Measurements from ENCODE around the gene NF2. TPM values are rescaled to one million over a fixed set of nuclear protein-coding genes. Genes with fewer than 3 reads are reported as not detected.

NF2 gene
- total and polyA plus RNA-seq, 8 donors = 5.8 to 37.6 (median 18.3) TPM

- intact Hi-C loops (cut with DNase I; ENCODE audit: low total_unique reads) = no loop called here
- Histone ChIP-seq H3K4me3 (no peak overlapping the region), H3K27me3 (no peaks in the 10 kb centered on the region), H3K27ac (no peak overlapping the region), H3K9me3 (no peaks in the 10 kb centered on the region), H3K4me1 (no peaks in the 10 kb centered on the region), H3K36me3 (peaks cover 0 to 70% (median 58%) of the 10 kb centered on the region in 4 donors)
- DNase-seq = no peak
- WGBS, 5 donors = 84 to 98% (median 87%) methylated on average over 4 of the region's 4 CpGs
- TF ChIP-seq CTCF (IDR thresholded peaks at IDR 0.05) (no peak), POLR2A (IDR thresholded peaks at IDR 0.05) (no peak), EP300 (IDR thresholded peaks at IDR 0.05) (no peak), POLR2AphosphoS5 (IDR thresholded peaks at IDR 0.05) (no peak)
Measured at GRCh38 chr22:29642694-29643093, 39.3 kb downstream of the NF2 start.

GRCh38 chr22:29647954-29648737, 44.7 kb downstream of the NF2 start:
- TF ChIP-seq CTCF (IDR thresholded peaks at IDR 0.05) = no peak
- no peak for DNase-seq
- Histone ChIP-seq H3K36me3 (peaks cover 0 to 66% (median 49%) of the 10 kb centered on the region in 4 donors), H3K9me3 (no peaks in the 10 kb centered on the region), H3K4me1 (no peaks in the 10 kb centered on the region), H3K27me3 (no peaks in the 10 kb centered on the region), H3K4me3 (no peak overlapping the region), H3K27ac (no peak overlapping the region)
- WGBS, 5 donors = 88 to 95% (median 91%) methylated on average over 6 of the region's 6 CpGs
- intact Hi-C loops (cut with DNase I; ENCODE audit: low total_unique reads) = no loop called here

- TF ChIP-seq EP300 (IDR thresholded peaks at IDR 0.05) (no peak), POLR2A (IDR thresholded peaks at IDR 0.05) (no peak), CTCF (IDR thresholded peaks at IDR 0.05) (no peak), POLR2AphosphoS5 (IDR thresholded peaks at IDR 0.05) (no peak)
- H3K4me3 ChIP-seq = no peak overlapping the region
- H3K9me3 ChIP-seq = no peaks in the 10 kb centered on the region
- H3K27me3 ChIP-seq = no peaks in the 10 kb centered on the region
- 82 to 87% (median 84%) methylated on average over 5 of the region's 5 CpGs for WGBS, 5 donors
- intact Hi-C loops (cut with DNase I; ENCODE audit: low total_unique reads) = no loop called here
- no peaks in the 10 kb centered on the region for H3K4me1 ChIP-seq
- H3K27ac ChIP-seq = no peak overlapping the region
- DNase-seq = no peak
- H3K36me3 ChIP-seq = peaks cover 0 to 71% (median 48%) of the 10 kb centered on the region in 4 donors
Measured at GRCh38 chr22:29650370-29650769, 46.9 kb downstream of the NF2 start.

- H3K27me3 ChIP-seq = no peaks in the 10 kb centered on the region
- no peak overlapping the region for H3K27ac ChIP-seq
- intact Hi-C loops (cut with DNase I; ENCODE audit: low total_unique reads) = no loop called here
- no peak for DNase-seq
- WGBS, 5 donors = 94 to 100% (median 100%) methylated on average over 1 of the region's 1 CpG
- H3K4me1 ChIP-seq = no peaks in the 10 kb centered on the region
- H3K36me3 ChIP-seq = peaks cover 0 to 74% (median 47%) of the 10 kb centered on the region in 4 donors
- no peaks in the 10 kb centered on the region for H3K9me3 ChIP-seq
- TF ChIP-seq POLR2A (IDR thresholded peaks at IDR 0.05) (no peak), EP300 (IDR thresholded peaks at IDR 0.05) (no peak)
- no peak overlapping the region for H3K4me3 ChIP-seq
Measured at GRCh38 chr22:29651652-29652051, 48.2 kb downstream of the NF2 start.

- Histone ChIP-seq H3K4me3 (no peak overlapping the region), H3K36me3 (peaks cover 4 to 76% (median 50%) of the 10 kb centered on the region in 4 donors), H3K4me1 (peaks cover 0 to 8% (median 0%) of the 10 kb centered on the region in 4 donors), H3K27me3 (no peaks in the 10 kb centered on the region), H3K27ac (no peak overlapping the region), H3K9me3 (no peaks in the 10 kb centered on the region)
- WGBS, 5 donors = 90 to 98% (median 92%) methylated on average over 4 of the region's 4 CpGs
- TF ChIP-seq EP300 (IDR thresholded peaks at IDR 0.05) (no peak), POLR2AphosphoS5 (IDR thresholded peaks at IDR 0.05) (no peak), CTCF (IDR thresholded peaks at IDR 0.05) (no peak), POLR2A (IDR thresholded peaks at IDR 0.05) (no peak)
- no peak for DNase-seq
- intact Hi-C loops (cut with DNase I; ENCODE audit: low total_unique reads) = no loop called here
Measured at GRCh38 chr22:29654420-29654819, 51.0 kb downstream of the NF2 start.
